H54 (cell line): Measurements from ENCODE around the gene ALDH3A1.

Experiments used
- DNase-seq: peaks from one replicate; pipeline ENCODE4 v3.0.0; 2011; ENCODE audit warnings: low spot score, mixed read lengths; ENCODE audit not compliant: insufficient read length
- FAIRE-seq: peaks from 3 replicates; lab custom pipeline; 2011; peaks lifted over from hg19 to GRCh38; lab: Jason Lieb, UNC
- POLR2A ChIP-seq: IDR thresholded peaks from 2 replicates; pipeline ENCODE4 v1.6.1; 2011; ENCODE audit warnings: low read depth, mild to moderate bottlenecking, low read length

The ALDH3A1 gene

DNA sequence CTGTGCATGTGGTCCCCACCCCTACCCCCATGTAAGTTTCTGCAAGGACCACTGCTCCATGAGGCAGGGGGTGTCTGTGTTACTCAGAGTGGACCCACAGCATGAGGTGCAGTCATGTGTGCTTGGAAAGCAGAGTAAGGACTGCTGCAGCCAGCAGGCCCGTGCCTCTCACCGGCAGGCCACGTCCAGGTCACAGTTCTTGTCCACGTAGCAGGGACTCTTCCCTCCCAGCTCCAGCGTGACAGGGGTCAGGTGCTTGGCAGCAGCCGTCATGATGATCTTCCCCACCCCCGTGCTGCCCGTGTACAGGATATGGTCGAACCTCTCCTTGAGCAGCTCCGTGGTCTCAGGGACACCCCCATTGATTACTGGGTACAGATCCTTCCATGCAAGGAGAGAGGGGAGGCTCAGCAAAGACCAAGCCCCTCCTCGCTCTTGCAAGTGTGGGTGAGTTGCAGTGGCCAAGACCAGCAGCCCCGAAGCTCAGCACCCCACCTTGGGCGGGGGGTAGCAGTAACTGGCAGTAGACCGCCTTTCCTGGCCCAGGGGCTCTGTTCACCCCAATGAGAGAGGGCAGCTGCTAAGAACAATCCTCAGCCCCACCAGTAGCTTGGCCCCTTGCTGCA, 6.2 kb downstream of the ALDH3A1 start:
- FAIRE-seq = no peak

GRCh38 chr17:19740933-19741332, 7.2 kb downstream of the ALDH3A1 start:
- DNase-seq = no peak
- TF ChIP-seq POLR2A = no peak
- no peak for FAIRE-seq

More for the DNA sequence above, 6.2 kb downstream of the ALDH3A1 start:
- DNase-seq = no peak
- TF ChIP-seq POLR2A = no peak

GRCh38 chr17:19739241-19740201, 8.6 kb downstream of the ALDH3A1 start:
- no peak for TF ChIP-seq POLR2A
- DNase-seq = no peak
- FAIRE-seq = no peak

DNA sequence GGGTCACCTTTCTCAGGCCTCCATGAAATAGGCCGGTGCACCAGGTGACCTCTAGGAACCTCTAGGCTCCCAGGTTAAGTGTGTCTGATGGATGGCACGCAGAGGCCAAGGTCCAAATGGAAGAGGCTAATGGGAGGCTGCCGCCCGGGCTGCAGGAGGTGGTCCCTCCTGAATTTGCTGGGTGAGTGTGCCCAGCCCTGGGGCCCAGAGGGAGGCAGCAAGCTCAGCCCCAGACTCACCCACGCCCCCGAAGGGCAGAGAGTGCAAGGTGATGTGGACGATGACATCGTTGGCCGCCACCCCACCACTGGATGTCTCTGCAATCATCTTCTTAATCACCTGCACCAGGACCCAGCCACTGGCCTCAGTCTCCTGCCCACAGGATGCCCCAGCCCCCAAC, 9.3 kb downstream of the ALDH3A1 start:
- FAIRE-seq = no peak
- DNase-seq = no peak
- TF ChIP-seq POLR2A = no peak

GRCh38 chr17:19738073-19738449, 10.0 kb downstream of the ALDH3A1 start:
- TF ChIP-seq POLR2A = no peak
- FAIRE-seq = no peak

DNA sequence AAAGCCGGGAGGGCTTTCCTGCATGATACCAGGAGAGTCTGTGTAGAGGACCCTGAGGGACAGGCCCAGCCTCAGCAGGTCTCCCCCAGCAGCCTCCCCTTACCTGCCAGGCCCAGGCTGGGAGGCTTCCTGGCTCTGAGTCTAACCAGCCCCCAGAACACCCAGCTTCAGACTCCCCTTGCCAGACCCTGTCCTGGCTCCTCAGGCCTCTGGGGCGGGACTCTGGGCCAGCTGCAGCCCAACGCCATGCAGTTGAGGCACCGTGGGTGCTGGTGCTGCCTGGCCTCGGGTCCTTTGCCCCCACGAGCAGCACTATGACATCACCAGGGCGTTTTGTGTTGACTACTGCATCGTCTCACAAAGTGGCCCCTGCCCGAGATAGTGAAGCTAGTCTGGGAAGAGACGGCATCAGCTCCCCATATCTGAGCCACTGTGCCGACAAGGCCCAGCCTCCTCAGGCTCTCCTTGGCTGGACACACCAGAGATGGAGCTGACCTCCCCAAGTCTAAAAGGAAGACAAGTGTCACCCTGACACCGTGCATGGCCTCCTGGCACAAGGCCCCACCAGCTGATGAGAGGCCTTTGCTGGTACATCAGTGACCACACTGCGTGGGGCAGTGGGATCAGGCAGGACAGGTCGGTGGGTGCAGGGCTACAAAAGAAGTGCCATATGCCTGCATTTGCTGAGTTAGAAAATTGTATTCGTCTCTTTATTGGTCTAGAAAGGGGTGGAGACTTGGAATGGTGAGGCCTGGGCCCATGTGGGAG, 10.6 kb downstream of the ALDH3A1 start:
- no peak for TF ChIP-seq POLR2A
- FAIRE-seq = no peak
- no peak for DNase-seq

More at GRCh38 chr17:19738073-19738449, 10.0 kb downstream of the ALDH3A1 start:
- DNase-seq = no peak

GRCh38 chr17:19736071-19736470, 12.0 kb downstream of the ALDH3A1 start:
- FAIRE-seq = no peak
- DNase-seq = no peak
- no peak for TF ChIP-seq POLR2A

GRCh38 chr17:19733953-19734526, 14.1 kb downstream of the ALDH3A1 start:
- no peak for FAIRE-seq
- TF ChIP-seq POLR2A = no peak

DNA sequence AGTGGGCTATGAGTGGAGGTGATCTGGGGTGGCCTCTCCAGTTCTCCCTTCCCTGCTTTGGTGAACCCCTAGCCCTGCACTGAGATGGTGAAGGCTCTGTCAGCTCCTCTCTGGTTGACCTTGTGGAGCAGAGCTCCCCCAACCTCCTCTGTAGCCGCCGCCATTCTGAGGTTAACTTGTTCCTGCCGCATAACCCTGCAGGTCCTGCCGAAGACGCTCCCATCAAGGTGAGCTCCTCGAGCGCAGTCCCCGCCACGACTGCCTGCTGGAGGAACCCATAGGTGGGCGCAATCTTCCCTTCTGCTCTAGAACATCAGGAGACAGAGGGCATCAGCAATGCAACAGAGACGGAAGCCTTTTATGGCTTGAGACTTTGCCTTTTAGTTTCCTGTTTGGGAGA, 16.5 kb downstream of the ALDH3A1 start:
- no peak for DNase-seq
- no peak for TF ChIP-seq POLR2A
- no peak for FAIRE-seq

More at GRCh38 chr17:19733953-19734526, 14.1 kb downstream of the ALDH3A1 start:
- DNase-seq = no peak

DNA sequence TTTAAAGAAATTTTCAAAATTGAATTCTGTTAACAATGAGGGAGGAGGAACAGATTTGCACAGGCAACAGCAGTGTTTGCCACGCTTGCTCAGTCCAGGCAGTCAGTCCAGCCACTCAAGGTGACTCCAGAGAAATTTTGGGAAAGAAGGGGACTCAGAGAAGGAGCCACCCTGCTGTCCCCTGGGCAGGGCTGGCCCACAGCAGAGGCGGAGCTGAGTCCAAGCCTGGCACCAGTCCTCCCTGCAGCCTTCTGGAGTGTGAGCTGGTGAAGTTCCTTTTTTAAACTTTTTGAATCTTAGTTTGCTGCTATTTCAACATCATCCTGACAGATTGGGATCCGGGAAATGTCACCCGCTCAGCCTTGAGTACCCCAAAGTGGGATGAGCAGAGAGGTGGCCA, 17.3 kb downstream of the ALDH3A1 start:
- DNase-seq (no peak), FAIRE-seq (no peak)
- TF ChIP-seq POLR2A = no peak

- no peak for DNase-seq
- FAIRE-seq = no peak
- TF ChIP-seq POLR2A = no peak
Observed at GRCh38 chr17:19729900-19730299, 18.2 kb downstream of the ALDH3A1 start.

DNA sequence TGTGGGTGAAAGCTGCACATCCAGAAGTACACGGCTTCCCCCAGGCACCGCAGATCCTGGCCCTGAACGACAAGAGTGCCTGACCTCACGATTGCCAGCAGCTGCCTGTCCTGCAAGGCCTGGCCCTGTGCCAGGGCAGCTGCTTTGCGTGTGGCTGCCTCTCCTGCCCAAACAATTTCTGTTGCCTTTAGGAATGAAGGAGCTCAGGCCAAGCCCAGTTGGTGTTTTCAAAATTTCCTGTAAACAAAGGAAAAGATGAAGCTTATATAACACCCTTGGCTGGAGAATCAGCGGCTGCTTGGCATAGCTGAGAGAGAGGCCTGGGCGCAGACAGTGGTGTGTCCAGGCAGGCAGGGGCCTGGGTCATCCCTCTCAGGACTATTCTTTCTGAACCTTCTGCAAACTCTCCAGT, 20.0 kb downstream of the ALDH3A1 start:
- TF ChIP-seq POLR2A = no peak
- FAIRE-seq (no peak), DNase-seq (no peak)

- no peak for TF ChIP-seq POLR2A
- FAIRE-seq (no peak), DNase-seq (no peak)
Observed at GRCh38 chr17:19727501-19728078, 20.5 kb downstream of the ALDH3A1 start.
